Measurements from ENCODE around the gene WNT11. TPM values are rescaled to one million over a fixed set of nuclear protein-coding genes. Genes with fewer than 3 reads are reported as not detected.

WNT11 gene
- total RNA-seq, 1 experiment from 2014 or later, result not detected

GRCh38 chr11:76181371-76181770, 24.9 kb downstream of the WNT11 start:
- no peak for DNase-seq (ENCODE audit: unreplicated experiment)
- Mint-ChIP-seq H3K27ac (ENCODE audit: low read depth, unreplicated experiment) (no peak overlapping the region), H3K36me3 (ENCODE audit: insufficient read depth, unreplicated experiment) (no peaks in the 10 kb centered on the region), H3K9me3 (ENCODE audit: unreplicated experiment) (no peaks in the 10 kb centered on the region), H3K27me3 (ENCODE audit: insufficient read depth, unreplicated experiment) (no peaks in the 10 kb centered on the region), H3K4me3 (ENCODE audit: unreplicated experiment) (no peak overlapping the region), H3K4me1 (ENCODE audit: insufficient read depth, unreplicated experiment) (no peaks in the 10 kb centered on the region)
- no TSS peak for BruUV-seq (replicated peaks)
- no peak for TF ChIP-seq CTCF (IDR thresholded peaks at IDR 0.05; ENCODE audit: unreplicated experiment)
- intact Hi-C loops (cut with micrococcal nuclease), result no loop called here
- ChIA-PET CTCF (no interaction called here), POLR2A (no interaction called here)

- no peaks in the 10 kb centered on the region for H3K9me3 Mint-ChIP-seq (ENCODE audit: unreplicated experiment)
- no peaks in the 10 kb centered on the region for H3K36me3 Mint-ChIP-seq (ENCODE audit: insufficient read depth, unreplicated experiment)
- CTCF ChIA-PET, result interaction anchor here (1.0 kb wide), 1 partner anchor 27 kb away, joined by 3 read pairs; no protein-coding TSS in a partner anchor
- intact Hi-C loops (cut with micrococcal nuclease), result no loop called here
- POLR2A ChIA-PET, result no interaction called here
- H3K4me1 Mint-ChIP-seq (ENCODE audit: insufficient read depth, unreplicated experiment), result no peaks in the 10 kb centered on the region
- H3K27me3 Mint-ChIP-seq (ENCODE audit: insufficient read depth, unreplicated experiment), result no peaks in the 10 kb centered on the region
- TF ChIP-seq CTCF (IDR thresholded peaks at IDR 0.05; ENCODE audit: unreplicated experiment), result no peak
- DNase-seq (ENCODE audit: unreplicated experiment), result no peak
- no TSS peak for BruUV-seq (replicated peaks)
- H3K4me3 Mint-ChIP-seq (ENCODE audit: unreplicated experiment), result no peak overlapping the region
- H3K27ac Mint-ChIP-seq (ENCODE audit: low read depth, unreplicated experiment), result no peak overlapping the region
These were observed 27.2 kb downstream of the WNT11 start for GRCh38 chr11:76179147-76179546.

GRCh38 chr11:76177250-76177686, 29.0 kb downstream of the WNT11 start:
- TF ChIP-seq CTCF (IDR thresholded peaks at IDR 0.05; ENCODE audit: unreplicated experiment), result no peak
- Mint-ChIP-seq H3K36me3 (ENCODE audit: insufficient read depth, unreplicated experiment) (no peaks in the 10 kb centered on the region), H3K27ac (ENCODE audit: low read depth, unreplicated experiment) (no peak overlapping the region), H3K4me1 (ENCODE audit: insufficient read depth, unreplicated experiment) (no peaks in the 10 kb centered on the region), H3K27me3 (ENCODE audit: insufficient read depth, unreplicated experiment) (no peaks in the 10 kb centered on the region), H3K4me3 (ENCODE audit: unreplicated experiment) (no peak overlapping the region), H3K9me3 (ENCODE audit: unreplicated experiment) (no peaks in the 10 kb centered on the region)
- BruUV-seq (replicated peaks), result no TSS peak
- CTCF ChIA-PET, result interaction anchor here (0.6 kb wide), 1 partner anchor 142 kb away, joined by 3 read pairs; no protein-coding TSS in a partner anchor
- no peak for DNase-seq (ENCODE audit: unreplicated experiment)
- POLR2A ChIA-PET, result no interaction called here
- intact Hi-C loops (cut with micrococcal nuclease), result no loop called here

GRCh38 chr11:76176463-76176862, 29.8 kb downstream of the WNT11 start:
- no peaks in the 10 kb centered on the region for H3K27me3 Mint-ChIP-seq (ENCODE audit: insufficient read depth, unreplicated experiment)
- H3K27ac Mint-ChIP-seq (ENCODE audit: low read depth, unreplicated experiment), result no peak overlapping the region
- TF ChIP-seq CTCF (IDR thresholded peaks at IDR 0.05; ENCODE audit: unreplicated experiment), result no peak
- no peak for DNase-seq (ENCODE audit: unreplicated experiment)
- CTCF ChIA-PET, result no interaction called here
- no peaks in the 10 kb centered on the region for H3K9me3 Mint-ChIP-seq (ENCODE audit: unreplicated experiment)
- BruUV-seq (replicated peaks), result no TSS peak
- H3K4me1 Mint-ChIP-seq (ENCODE audit: insufficient read depth, unreplicated experiment), result no peaks in the 10 kb centered on the region
- POLR2A ChIA-PET, result no interaction called here
- H3K36me3 Mint-ChIP-seq (ENCODE audit: insufficient read depth, unreplicated experiment), result no peaks in the 10 kb centered on the region
- no peak overlapping the region for H3K4me3 Mint-ChIP-seq (ENCODE audit: unreplicated experiment)
- intact Hi-C loops (cut with micrococcal nuclease), result no loop called here
